Natural killer cell (primary cell): ENCODE data around the gene AADACL4. TPM values are rescaled to one million over a fixed set of nuclear protein-coding genes. Genes with fewer than 3 reads are reported as not detected.
A peak's percentile ranks its signal among the peaks of the same experiment; 100 is the strongest.

Source experiments
- ATAC-seq, 3 donors: fragments of 150-1000 bp in 2 of 3; fragments of 200-7000 bp in 1 of 3; cut with Tn5 transposase; 1 replicate in 1 of 3; 2 replicates in 2 of 3; pipeline ENCODE4 v1.10.0; 2021; ENCODE audit warnings: mild to moderate bottlenecking in 2 of 3, moderate library complexity in 2 of 3
- DNase-seq, 2 donors: peaks; one replicate each; pipeline versions ENCODE4 v3.0.0 to v3.0.0-alpha.2; 2013 to 2021; ENCODE audit warnings: mixed read lengths in 1 of 2
- H3K27ac ChIP-seq: one replicate; pipeline ENCODE4 v1.5.1; 2013; ENCODE audit warnings: mild to moderate bottlenecking, low read length
- H3K27me3 ChIP-seq: one replicate; pipeline ENCODE4 v1.6.1; 2013; ENCODE audit warnings: low read length; ENCODE audit not compliant: control insufficient read depth, insufficient read depth
- H3K36me3 ChIP-seq: one replicate; pipeline ENCODE4 v1.6.1; 2013; ENCODE audit warnings: low read length; ENCODE audit not compliant: control insufficient read depth, insufficient read depth
- H3K4me1 ChIP-seq: one replicate; pipeline ENCODE4 v1.6.1; 2013; ENCODE audit warnings: low read length; ENCODE audit not compliant: control insufficient read depth, insufficient read depth
- H3K4me3 ChIP-seq: one replicate; pipeline ENCODE4 v1.5.1; 2013; ENCODE audit warnings: low read length
- H3K9me3 ChIP-seq: one replicate; pipeline ENCODE4 v1.6.1; 2013; ENCODE audit warnings: low read length; ENCODE audit not compliant: control insufficient read depth, insufficient read depth
- H3K27ac Mint-ChIP-seq, 2 donors: one replicate each; pipeline ENCODE4 v1.8.0; 2022; ENCODE audit warnings: mild to moderate bottlenecking in 2 of 2, mixed read lengths in 2 of 2, moderate library complexity in 1 of 2
- H3K27me3 Mint-ChIP-seq, 2 donors: one replicate each; pipeline ENCODE4 v1.8.0; 2022; ENCODE audit warnings: low read depth in 2 of 2, mixed read lengths in 2 of 2
- H3K36me3 Mint-ChIP-seq: one replicate; pipeline ENCODE4 v1.8.0; 2022; ENCODE audit warnings: mixed read lengths
- H3K4me1 Mint-ChIP-seq, 2 donors: one replicate each; pipeline ENCODE4 v1.8.0; 2022; ENCODE audit warnings: mixed read lengths in 2 of 2
- H3K4me3 Mint-ChIP-seq: one replicate; pipeline ENCODE4 v1.8.0; 2022; ENCODE audit warnings: mild to moderate bottlenecking, moderate library complexity, mixed read lengths
- H3K9me3 Mint-ChIP-seq, 2 donors: one replicate each; pipeline ENCODE4 v1.8.0; 2022; ENCODE audit warnings: mixed read lengths in 2 of 2
- WGBS: methylation state at CpG from one replicate; pipeline ENCODE4 v1.1.7; 2013; ENCODE audit warnings: missing lambda C conversion rate; ENCODE audit not compliant: insufficient coverage; 5-methylcytosine and 5-hydroxymethylcytosine counted together
- intact Hi-C: fragments of 100-400 bp; cut with micrococcal nuclease; formaldehyde crosslinking; loops from one replicate; pipeline ENCODE4 v1.14.2; 2022
- total RNA-seq, 4 donors: library from RNA; stranded (reverse); fragments of 120-200 nt in 1 of 4; gene quantifications; one replicate each; pipeline versions ENCODE4 v1.2.3 to v1.2.4, GENCODE V29; 2013 to 2022
- TF ChIP-seq, protein P1 (sequence below): fragments of 200-600 bp; IDR thresholded peaks from one replicate; pipeline ENCODE4 v1.8.0; 2022; ENCODE audit warnings: antibody characterized with exemption

AADACL4 gene
- total RNA-seq, 3 donors from 2014 or later (not counting 1 experiment from before 2014, with no cell fraction given): not detected

DNA sequence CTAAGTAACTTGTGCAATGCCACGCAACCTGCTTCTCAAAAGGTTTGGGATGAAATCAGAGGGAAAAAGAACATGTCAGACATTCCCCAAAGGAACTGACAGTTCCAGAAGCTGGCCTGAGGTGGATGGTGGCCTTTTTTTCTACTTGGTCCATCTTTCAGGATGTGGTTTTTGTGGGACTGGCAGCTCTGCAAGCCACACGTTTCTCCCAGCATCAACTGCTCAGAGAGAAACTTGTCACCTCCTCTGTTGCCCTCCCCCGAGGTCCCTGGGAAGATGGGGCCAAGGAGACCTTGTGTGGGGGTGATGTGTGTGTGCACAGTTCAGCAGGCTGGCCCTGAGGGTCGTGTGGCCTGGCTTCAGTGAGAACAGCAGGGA lies 23.4 kb upstream of the AADACL4 start:
- H3K27ac ChIP-seq: no peak overlapping the region
- H3K4me3 ChIP-seq: no peak overlapping the region
- H3K36me3 ChIP-seq: no peaks in the 10 kb centered on the region
- H3K27me3 ChIP-seq: no peaks in the 10 kb centered on the region
- no peaks in the 10 kb centered on the region for H3K9me3 ChIP-seq
- peak overlapping the region; percentile 96 to 97 for H3K27ac Mint-ChIP-seq
- ATAC-seq (peak in 1 of 3 donors; percentile 18), DNase-seq (peak in 1 of 2 donors; percentile 62)
- intact Hi-C loops: loop anchor here (1.0 kb wide), 2 partner anchors 213 to 306 kb away; no protein-coding TSS in a partner anchor
- H3K36me3 Mint-ChIP-seq: no peaks in the 10 kb centered on the region
- peaks cover 40 to 52% of the 10 kb centered on the region in 2 donors for H3K4me1 Mint-ChIP-seq
- H3K9me3 Mint-ChIP-seq: no peaks in the 10 kb centered on the region
- H3K27me3 Mint-ChIP-seq: no peaks in the 10 kb centered on the region
- TF ChIP-seq, protein P1, sequence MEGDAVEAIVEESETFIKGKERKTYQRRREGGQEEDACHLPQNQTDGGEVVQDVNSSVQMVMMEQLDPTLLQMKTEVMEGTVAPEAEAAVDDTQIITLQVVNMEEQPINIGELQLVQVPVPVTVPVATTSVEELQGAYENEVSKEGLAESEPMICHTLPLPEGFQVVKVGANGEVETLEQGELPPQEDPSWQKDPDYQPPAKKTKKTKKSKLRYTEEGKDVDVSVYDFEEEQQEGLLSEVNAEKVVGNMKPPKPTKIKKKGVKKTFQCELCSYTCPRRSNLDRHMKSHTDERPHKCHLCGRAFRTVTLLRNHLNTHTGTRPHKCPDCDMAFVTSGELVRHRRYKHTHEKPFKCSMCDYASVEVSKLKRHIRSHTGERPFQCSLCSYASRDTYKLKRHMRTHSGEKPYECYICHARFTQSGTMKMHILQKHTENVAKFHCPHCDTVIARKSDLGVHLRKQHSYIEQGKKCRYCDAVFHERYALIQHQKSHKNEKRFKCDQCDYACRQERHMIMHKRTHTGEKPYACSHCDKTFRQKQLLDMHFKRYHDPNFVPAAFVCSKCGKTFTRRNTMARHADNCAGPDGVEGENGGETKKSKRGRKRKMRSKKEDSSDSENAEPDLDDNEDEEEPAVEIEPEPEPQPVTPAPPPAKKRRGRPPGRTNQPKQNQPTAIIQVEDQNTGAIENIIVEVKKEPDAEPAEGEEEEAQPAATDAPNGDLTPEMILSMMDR: no peak
- peaks cover 53% of the 10 kb centered on the region for H3K4me1 ChIP-seq
- 23% methylated on average over 2 of the region's 4 CpGs for WGBS
- H3K4me3 Mint-ChIP-seq: peak overlapping the region; percentile 100

DNA sequence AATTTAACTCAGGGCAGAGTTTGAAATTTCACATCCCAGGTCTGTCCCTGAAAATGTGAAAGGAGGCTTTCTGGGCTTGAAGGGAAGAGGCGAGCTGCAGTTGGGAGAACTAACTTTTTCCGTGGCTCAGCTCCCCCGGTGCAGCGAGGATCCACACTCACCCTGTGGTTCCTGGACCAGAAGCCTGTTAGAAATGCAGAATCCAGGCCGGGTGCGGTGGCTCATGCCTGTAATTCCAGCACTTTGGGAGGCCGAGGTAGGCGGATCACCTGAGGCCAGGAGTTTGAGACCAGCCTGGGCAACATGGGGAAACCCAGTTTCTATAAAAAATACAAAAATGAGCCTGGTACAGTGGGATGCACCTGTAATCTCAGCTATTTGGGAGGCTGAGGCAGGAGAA lies 23.0 kb upstream of the AADACL4 start:
- Mint-ChIP-seq H3K27ac (peak overlapping the region in 1 of 2 donors; percentile 96), H3K4me1 (peaks cover 36 to 48% of the 10 kb centered on the region in 2 donors), H3K36me3 (no peaks in the 10 kb centered on the region), H3K9me3 (no peaks in the 10 kb centered on the region), H3K27me3 (no peaks in the 10 kb centered on the region), H3K4me3 (no peak overlapping the region)
- Histone ChIP-seq H3K9me3 (no peaks in the 10 kb centered on the region), H3K4me3 (no peak overlapping the region), H3K4me1 (peaks cover 48% of the 10 kb centered on the region), H3K27me3 (no peaks in the 10 kb centered on the region), H3K36me3 (no peaks in the 10 kb centered on the region), H3K27ac (no peak overlapping the region)
- ATAC-seq (no peak), DNase-seq (no peak)
- intact Hi-C loops: loop anchor here (1.0 kb wide), 2 partner anchors 214 to 307 kb away; no protein-coding TSS in a partner anchor
- TF ChIP-seq, protein P1: no peak
- 85% methylated on average over 8 of the region's 8 CpGs for WGBS

DNA sequence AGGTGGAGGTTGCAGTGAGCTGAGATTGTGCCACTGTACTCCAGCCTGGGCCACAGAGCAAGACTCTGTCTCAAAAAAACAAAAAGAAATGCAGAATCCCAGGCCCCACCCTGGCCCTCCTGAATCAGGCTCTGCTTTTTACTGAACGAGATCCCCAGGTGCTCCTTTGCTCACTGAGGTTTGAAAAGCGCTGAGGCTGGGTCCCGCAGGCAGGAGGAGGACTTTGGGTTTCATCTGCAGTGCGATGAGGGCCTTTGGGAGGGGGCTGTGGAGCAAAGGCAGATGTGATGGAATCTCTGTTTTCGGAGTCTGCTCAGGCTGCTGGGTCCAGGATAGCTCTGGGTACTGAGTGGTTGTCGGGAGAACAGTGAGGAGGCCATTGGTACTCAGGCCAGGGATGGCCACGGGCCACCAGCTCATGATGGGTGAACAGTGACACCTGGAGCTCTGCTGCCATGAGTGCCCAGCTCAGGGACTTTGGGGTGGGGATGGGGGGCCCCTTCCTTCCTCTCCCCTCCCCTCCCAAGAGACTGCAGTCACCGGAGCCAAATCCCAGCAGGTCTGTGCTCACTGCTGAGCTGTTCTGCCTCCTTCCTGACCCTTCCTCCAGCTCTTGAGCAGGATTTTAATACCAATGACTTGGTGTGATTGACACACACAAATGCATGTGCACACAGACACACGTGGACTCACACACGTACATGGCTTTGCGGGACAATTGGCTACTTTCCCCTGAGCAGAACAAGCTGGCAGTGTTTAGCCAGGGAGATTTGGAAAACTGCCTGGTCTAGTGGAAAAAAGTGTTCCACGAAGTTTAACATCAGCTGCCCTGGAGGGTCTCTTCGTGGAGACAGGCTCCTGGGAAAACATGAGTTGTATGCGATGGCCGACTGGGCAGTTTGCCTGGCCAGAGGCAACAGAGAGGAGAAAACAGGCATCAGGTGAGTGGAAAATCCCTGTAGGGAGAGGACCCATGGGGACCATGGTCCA lies 22.2 kb upstream of the AADACL4 start:
- no peaks in the 10 kb centered on the region for H3K27me3 ChIP-seq
- Mint-ChIP-seq H3K9me3 (no peaks in the 10 kb centered on the region), H3K4me1 (peaks cover 31 to 41% of the 10 kb centered on the region in 2 donors), H3K27me3 (no peaks in the 10 kb centered on the region), H3K27ac (no peak overlapping the region), H3K36me3 (no peaks in the 10 kb centered on the region), H3K4me3 (no peak overlapping the region)
- H3K9me3 ChIP-seq: no peaks in the 10 kb centered on the region
- TF ChIP-seq, protein P1: no peak
- H3K4me1 ChIP-seq: peaks cover 41% of the 10 kb centered on the region
- H3K27ac ChIP-seq: no peak overlapping the region
- no peaks in the 10 kb centered on the region for H3K36me3 ChIP-seq
- ATAC-seq (no peak), DNase-seq (no peak)
- 85% methylated on average over 15 of the region's 15 CpGs for WGBS
- intact Hi-C loops: no loop called here
- no peak overlapping the region for H3K4me3 ChIP-seq
